Colonic mucosa (tissue), 4 donors: ENCODE results near the gene CDC42EP4. TPM values are rescaled to one million over a fixed set of nuclear protein-coding genes. Genes with fewer than 3 reads are reported as not detected.
A peak's percentile ranks its signal among the peaks of the same experiment; 100 is the strongest.
"Not testable (repeated sequence)": the region's sequence is repeated elsewhere in the genome, so short reads cannot be mapped to it uniquely, and the experiment has no call there.

Source experiments
- DNase-seq: peaks from one replicate; pipeline ENCODE4 v3.0.0-alpha.2; 2020
- H3K27ac ChIP-seq: fragments of 200-600 bp; one replicate; pipeline ENCODE4 v1.8.0; 2021
- H3K27me3 ChIP-seq: fragments of 200-600 bp; one replicate; pipeline ENCODE4 v1.8.0; 2021
- H3K36me3 ChIP-seq: fragments of 200-600 bp; one replicate; pipeline ENCODE4 v1.8.0; 2021
- H3K4me1 ChIP-seq: fragments of 200-600 bp; one replicate; pipeline ENCODE4 v1.8.0; 2021; ENCODE audit warnings: mild to moderate bottlenecking
- H3K4me3 ChIP-seq: fragments of 200-600 bp; one replicate; pipeline ENCODE4 v1.8.0; 2021
- H3K9ac ChIP-seq, 2 donors: one replicate each; pipeline ENCODE4 v1.7.0; 2013; ENCODE audit warnings: control low read depth in 2 of 2, low read depth in 2 of 2, low read length in 2 of 2
- H3K9me3 ChIP-seq: fragments of 200-600 bp; one replicate; pipeline ENCODE4 v1.8.0; 2021
- CTCF ChIP-seq: fragments of 200-600 bp; IDR thresholded peaks from one replicate; pipeline ENCODE4 v1.8.0; 2022; ENCODE audit warnings: antibody characterized with exemption, mild to moderate bottlenecking
- intact Hi-C: fragments of 100-400 bp; cut with DNase I; formaldehyde crosslinking; loops from one replicate; pipeline ENCODE4 v1.14.1; 2022
- total RNA-seq, 2 donors: library from RNA; stranded (reverse); fragmentation: NEBNext Ultra II Directional in 1 of 2; extraction: Animal tissue kit (Norgen Biotek cat#: 25700) in 1 of 2; gene quantifications; one replicate each; pipeline ENCODE4 v1.2.1, GENCODE V29; 2021
- donor health status: healthy.
- donor health status: DM: no; HTN: no; CAD: no.
- donor health status: DM: no; HTN: no; CAD: no.

Gene CDC42EP4
- total RNA-seq, 2 donors from 2014 or later, result 52.8 to 65.3 TPM

- peak overlapping the region; percentile 97 for H3K4me3 ChIP-seq
- peaks cover 7% of the 10 kb centered on the region for H3K4me1 ChIP-seq
- TF ChIP-seq CTCF, result no peak
- intact Hi-C loops, result loop anchor here (5.0 kb wide), 2 partner anchors 54 to 56 kb away; no protein-coding TSS in a partner anchor
- peak overlapping the region; percentile 100 for H3K9ac ChIP-seq
- DNase-seq, result peak; percentile 60
- H3K9me3 ChIP-seq, result no peaks in the 10 kb centered on the region
- peak overlapping the region; percentile 98 for H3K27ac ChIP-seq
- H3K36me3 ChIP-seq, result no peaks in the 10 kb centered on the region
- no peaks in the 10 kb centered on the region for H3K27me3 ChIP-seq
Observed at GRCh38 chr17:73311428-73311780, 397 bp downstream of the CDC42EP4 start.

GRCh38 chr17:73309727-73310596 is 1.8 kb downstream of the CDC42EP4 start:
- Histone ChIP-seq H3K4me3 (peak overlapping the region; percentile 97), H3K27me3 (no peaks in the 10 kb centered on the region), H3K4me1 (peaks cover 18% of the 10 kb centered on the region), H3K36me3 (no peaks in the 10 kb centered on the region), H3K9ac (peak overlapping the region; percentile 100), H3K27ac (peak overlapping the region; percentile 98), H3K9me3 (no peaks in the 10 kb centered on the region)
- peak; percentile 80 for DNase-seq
- no peak for TF ChIP-seq CTCF
- intact Hi-C loops, result loop anchor here (5.0 kb wide), 2 partner anchors 53 to 57 kb away; no protein-coding TSS in a partner anchor

GRCh38 chr17:73308959-73309358 is 2.8 kb downstream of the CDC42EP4 start:
- H3K27me3 ChIP-seq, H3K9me3 ChIP-seq, intact Hi-C loops, DNase-seq, H3K36me3 ChIP-seq: not testable (repeated sequence)
- peak overlapping the region; percentile 97 for H3K4me3 ChIP-seq
- H3K27ac ChIP-seq, result peak overlapping the region; percentile 98
- H3K4me1 ChIP-seq, result peaks cover 18% of the 10 kb centered on the region
- H3K9ac ChIP-seq, result peak overlapping the region in 1 of 2 donors; percentile 100

GRCh38 chr17:73308017-73308823 is 3.6 kb downstream of the CDC42EP4 start:
- Histone ChIP-seq H3K36me3 (no peaks in the 10 kb centered on the region), H3K27me3 (no peaks in the 10 kb centered on the region), H3K9ac (peak overlapping the region; percentile 40 to 66), H3K27ac (peak overlapping the region; percentile 98), H3K4me3 (no peak overlapping the region), H3K9me3 (no peaks in the 10 kb centered on the region), H3K4me1 (peaks cover 23% of the 10 kb centered on the region)
- DNase-seq, result peak; percentile 96
- TF ChIP-seq CTCF, result no peak
- intact Hi-C loops, result no loop called here

GRCh38 chr17:73307130-73307529 is 4.7 kb downstream of the CDC42EP4 start:
- Histone ChIP-seq H3K4me1 (peaks cover 23% of the 10 kb centered on the region), H3K36me3 (no peaks in the 10 kb centered on the region), H3K27ac (peak overlapping the region; percentile 98), H3K27me3 (no peaks in the 10 kb centered on the region), H3K9ac (peak overlapping the region in 1 of 2 donors; percentile 54), H3K4me3 (no peak overlapping the region), H3K9me3 (no peaks in the 10 kb centered on the region)
- no peak for TF ChIP-seq CTCF
- intact Hi-C loops, result no loop called here
- peak; percentile 50 for DNase-seq
